ENCODE data around the gene PYGM. TPM values are rescaled to one million over a fixed set of nuclear protein-coding genes. Genes with fewer than 3 reads are reported as not detected.

PYGM gene
- total and polyA plus RNA-seq, 2 of the 13 experiments (the other 11 are each of a cell fraction or from before 2014, with no cell fraction given), result 0.11 to 0.12 TPM

DNA sequence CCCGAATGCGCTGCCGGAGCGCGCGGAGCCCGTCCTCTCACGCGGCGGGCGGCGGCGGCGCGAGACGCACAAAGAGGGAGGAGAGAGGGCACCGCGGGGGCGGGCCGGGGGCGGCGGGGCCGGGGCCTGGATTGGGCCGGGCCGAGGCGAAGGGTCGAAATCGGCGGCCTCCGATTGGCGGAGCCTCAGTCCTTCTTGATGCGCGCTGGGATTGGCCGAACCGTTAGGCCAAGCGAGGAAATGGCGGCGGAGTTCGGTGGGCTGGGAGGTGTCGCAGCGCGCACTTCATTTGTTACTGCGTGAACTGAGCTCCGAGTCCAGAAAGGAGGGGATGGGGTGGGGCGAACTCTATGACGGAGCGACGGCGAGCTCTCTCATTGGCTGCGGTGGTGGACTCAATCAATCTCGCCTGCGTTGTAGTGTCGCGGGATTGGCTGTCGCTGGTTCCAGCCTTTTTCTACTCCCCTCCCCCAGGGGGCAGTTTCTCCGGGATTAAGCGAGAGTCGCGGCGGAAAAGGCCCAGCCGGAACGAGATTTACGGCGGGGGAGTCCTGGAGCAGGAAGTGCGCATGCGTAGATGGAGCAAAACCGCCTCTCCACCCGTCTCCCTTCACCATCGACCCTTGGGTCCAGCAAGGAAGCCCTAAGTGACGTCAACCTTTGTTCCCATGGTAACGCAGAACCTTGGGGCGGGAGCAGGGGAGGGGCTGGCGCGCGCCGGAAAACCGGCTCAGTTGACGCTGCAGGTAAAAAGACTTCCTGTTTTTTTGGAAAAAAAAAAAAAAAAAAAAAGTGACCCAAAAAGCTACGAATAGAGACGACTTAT lies 18.9 kb upstream of the PYGM start, which contains the start of gene SF1 (continued):
- TF ChIP-seq REXO4 (CRISPR knock-in tag; IDR thresholded peaks at IDR 0.05; ENCODE audit: borderline replicate concordance) (no peak), ZSCAN30 (CRISPR knock-in tag; IDR thresholded peaks at IDR 0.05) (no peak), ZNF274 (CRISPR knock-in tag; IDR thresholded peaks at IDR 0.05) (0 out of 2 replicates have a peak, but pooled peaks have one; percentile 17), SKI (IDR thresholded peaks at IDR 0.05; ENCODE audit: partially characterized antibody) (no peak)
- TF ChIP-seq, protein P1, sequence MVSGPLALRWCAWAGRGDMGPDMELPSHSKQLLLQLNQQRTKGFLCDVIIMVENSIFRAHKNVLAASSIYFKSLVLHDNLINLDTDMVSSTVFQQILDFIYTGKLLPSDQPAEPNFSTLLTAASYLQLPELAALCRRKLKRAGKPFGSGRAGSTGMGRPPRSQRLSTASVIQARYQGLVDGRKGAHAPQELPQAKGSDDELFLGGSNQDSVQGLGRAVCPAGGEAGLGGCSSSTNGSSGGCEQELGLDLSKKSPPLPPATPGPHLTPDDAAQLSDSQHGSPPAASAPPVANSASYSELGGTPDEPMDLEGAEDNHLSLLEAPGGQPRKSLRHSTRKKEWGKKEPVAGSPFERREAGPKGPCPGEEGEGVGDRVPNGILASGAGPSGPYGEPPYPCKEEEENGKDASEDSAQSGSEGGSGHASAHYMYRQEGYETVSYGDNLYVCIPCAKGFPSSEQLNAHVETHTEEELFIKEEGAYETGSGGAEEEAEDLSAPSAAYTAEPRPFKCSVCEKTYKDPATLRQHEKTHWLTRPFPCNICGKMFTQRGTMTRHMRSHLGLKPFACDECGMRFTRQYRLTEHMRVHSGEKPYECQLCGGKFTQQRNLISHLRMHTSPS (CRISPR knock-in tag; IDR thresholded peaks at IDR 0.05; ENCODE audit: low read depth), result no peak

DNA sequence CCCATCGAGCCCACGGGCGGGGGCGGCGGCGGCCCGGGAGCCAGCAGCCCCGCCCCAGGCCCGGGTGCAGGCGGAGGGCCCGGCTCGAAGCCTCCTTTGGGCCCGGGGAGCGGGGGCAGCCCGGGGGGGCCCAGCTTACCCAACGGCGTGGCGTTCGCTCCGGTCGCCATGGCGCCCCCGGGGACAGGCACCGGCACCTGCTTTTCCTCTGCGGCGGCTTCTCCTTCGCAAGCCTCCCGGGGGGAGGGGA lies 18.4 kb upstream of the PYGM start:
- H3K79me2 ChIP-seq (ENCODE audit: insufficient read depth, low read length), result peaks cover 42% of the 10 kb centered on the region
- H3K9ac ChIP-seq (ENCODE audit: insufficient read depth, low read depth, low read length), result peak overlapping the region; percentile 97
- H3K27ac ChIP-seq (ENCODE audit: extremely low read length, insufficient read depth, low read length), result peak overlapping the region; percentile 99
- no peak overlapping the region for H2AFZ ChIP-seq (ENCODE audit: low read length)
- ChIA-PET POLR2A (interaction anchor here (0.8 to 2.0 kb wide), 22 partner anchors 8 to 644 kb away, joined by 3 to 24 read pairs (median 6); partner anchors contain the start of genes FAU, MAP4K2, MEN1 and MRPL49), CTCF (ENCODE audit: low intra/inter-chr PET ratio, low total read pairs) (no interaction called here)
- H3K4me3 ChIP-seq (replicated peaks in 1 of 3; ENCODE audit: insufficient read depth in 1 of 3, low read depth in 2 of 3, low read length in 3 of 3), result peak overlapping the region; percentile 78 to 94 (median 94); a peak in 5 of 6 replicates
- H3K4me2 ChIP-seq (ENCODE audit: low read depth, low read length), result peak overlapping the region; percentile 50
- peaks cover 22 to 41% of the 10 kb centered on the region in 2 experiments for H3K36me3 ChIP-seq (replicated peaks in 1 of 2; ENCODE audit: control insufficient read depth in 1 of 2, insufficient read depth in 2 of 2, low read length in 2 of 2)
- H3K4me1 ChIP-seq (ENCODE audit: insufficient read depth, low read length), result peaks cover 44% of the 10 kb centered on the region
- H3K27me3 ChIP-seq (ENCODE audit: control insufficient read depth in 1 of 2, insufficient read depth in 2 of 2, low read length in 2 of 2), result no peaks in the 10 kb centered on the region; a peak in 1 of 5 replicates
- in situ Hi-C loops (cut with HindIII; ENCODE audit: extremely low pct_ligation_motif_present, low pct_unique_long_range_greater_than_20kb), result no loop called here
- no peaks in the 10 kb centered on the region for H3K9me3 ChIP-seq (ENCODE audit: low read length)
- DNase-seq (ENCODE audit: low spot score), result no peak
- H4K20me1 ChIP-seq (ENCODE audit: insufficient read depth, low read length), result peaks cover 44% of the 10 kb centered on the region
- no peak for FAIRE-seq
- WGBS (ENCODE audit: low lambda C conversion rate), result 1% methylated on average over 17 of the region's 28 CpGs
- no TSS peak for BruUV-seq (replicated peaks)
- ATAC-seq, result no peak
- intact Hi-C loops (cut with micrococcal nuclease; ENCODE audit: unreplicated experiment), result loop anchor here (2.0 kb wide), 1 partner anchor 25 kb away; the partner anchor contains the start of gene MAP4K2
- TF ChIP-seq ZFP36L2 (CRISPR knock-in tag; IDR thresholded peaks at IDR 0.05) (no peak), ZNF121 (CRISPR knock-in tag; IDR thresholded peaks at IDR 0.05) (no peak), NFIC (IDR thresholded peaks at IDR 0.05; ENCODE audit: low read length) (no peak), ZSCAN30 (CRISPR knock-in tag; IDR thresholded peaks at IDR 0.05) (no peak), ZBTB20 (CRISPR knock-in tag; IDR thresholded peaks at IDR 0.05; ENCODE audit: borderline replicate concordance, low read depth) (no peak), HOXA5 (CRISPR knock-in tag; IDR thresholded peaks at IDR 0.05) (no peak)
- TF ChIP-seq, protein P2, sequence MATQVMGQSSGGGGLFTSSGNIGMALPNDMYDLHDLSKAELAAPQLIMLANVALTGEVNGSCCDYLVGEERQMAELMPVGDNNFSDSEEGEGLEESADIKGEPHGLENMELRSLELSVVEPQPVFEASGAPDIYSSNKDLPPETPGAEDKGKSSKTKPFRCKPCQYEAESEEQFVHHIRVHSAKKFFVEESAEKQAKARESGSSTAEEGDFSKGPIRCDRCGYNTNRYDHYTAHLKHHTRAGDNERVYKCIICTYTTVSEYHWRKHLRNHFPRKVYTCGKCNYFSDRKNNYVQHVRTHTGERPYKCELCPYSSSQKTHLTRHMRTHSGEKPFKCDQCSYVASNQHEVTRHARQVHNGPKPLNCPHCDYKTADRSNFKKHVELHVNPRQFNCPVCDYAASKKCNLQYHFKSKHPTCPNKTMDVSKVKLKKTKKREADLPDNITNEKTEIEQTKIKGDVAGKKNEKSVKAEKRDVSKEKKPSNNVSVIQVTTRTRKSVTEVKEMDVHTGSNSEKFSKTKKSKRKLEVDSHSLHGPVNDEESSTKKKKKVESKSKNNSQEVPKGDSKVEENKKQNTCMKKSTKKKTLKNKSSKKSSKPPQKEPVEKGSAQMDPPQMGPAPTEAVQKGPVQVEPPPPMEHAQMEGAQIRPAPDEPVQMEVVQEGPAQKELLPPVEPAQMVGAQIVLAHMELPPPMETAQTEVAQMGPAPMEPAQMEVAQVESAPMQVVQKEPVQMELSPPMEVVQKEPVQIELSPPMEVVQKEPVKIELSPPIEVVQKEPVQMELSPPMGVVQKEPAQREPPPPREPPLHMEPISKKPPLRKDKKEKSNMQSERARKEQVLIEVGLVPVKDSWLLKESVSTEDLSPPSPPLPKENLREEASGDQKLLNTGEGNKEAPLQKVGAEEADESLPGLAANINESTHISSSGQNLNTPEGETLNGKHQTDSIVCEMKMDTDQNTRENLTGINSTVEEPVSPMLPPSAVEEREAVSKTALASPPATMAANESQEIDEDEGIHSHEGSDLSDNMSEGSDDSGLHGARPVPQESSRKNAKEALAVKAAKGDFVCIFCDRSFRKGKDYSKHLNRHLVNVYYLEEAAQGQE (IDR thresholded peaks at IDR 0.05; ENCODE audit: borderline replicate concordance in 1 of 2, low read depth in 1 of 2, low read length in 2 of 2), result no peak
- TF ChIP-seq, protein P3, sequence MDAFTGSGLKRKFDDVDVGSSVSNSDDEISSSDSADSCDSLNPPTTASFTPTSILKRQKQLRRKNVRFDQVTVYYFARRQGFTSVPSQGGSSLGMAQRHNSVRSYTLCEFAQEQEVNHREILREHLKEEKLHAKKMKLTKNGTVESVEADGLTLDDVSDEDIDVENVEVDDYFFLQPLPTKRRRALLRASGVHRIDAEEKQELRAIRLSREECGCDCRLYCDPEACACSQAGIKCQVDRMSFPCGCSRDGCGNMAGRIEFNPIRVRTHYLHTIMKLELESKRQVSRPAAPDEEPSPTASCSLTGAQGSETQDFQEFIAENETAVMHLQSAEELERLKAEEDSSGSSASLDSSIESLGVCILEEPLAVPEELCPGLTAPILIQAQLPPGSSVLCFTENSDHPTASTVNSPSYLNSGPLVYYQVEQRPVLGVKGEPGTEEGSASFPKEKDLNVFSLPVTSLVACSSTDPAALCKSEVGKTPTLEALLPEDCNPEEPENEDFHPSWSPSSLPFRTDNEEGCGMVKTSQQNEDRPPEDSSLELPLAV (CRISPR knock-in tag; conservative IDR thresholded peaks at IDR 0.05; ENCODE audit: low read depth), result no peak
- TF ChIP-seq, protein P4, sequence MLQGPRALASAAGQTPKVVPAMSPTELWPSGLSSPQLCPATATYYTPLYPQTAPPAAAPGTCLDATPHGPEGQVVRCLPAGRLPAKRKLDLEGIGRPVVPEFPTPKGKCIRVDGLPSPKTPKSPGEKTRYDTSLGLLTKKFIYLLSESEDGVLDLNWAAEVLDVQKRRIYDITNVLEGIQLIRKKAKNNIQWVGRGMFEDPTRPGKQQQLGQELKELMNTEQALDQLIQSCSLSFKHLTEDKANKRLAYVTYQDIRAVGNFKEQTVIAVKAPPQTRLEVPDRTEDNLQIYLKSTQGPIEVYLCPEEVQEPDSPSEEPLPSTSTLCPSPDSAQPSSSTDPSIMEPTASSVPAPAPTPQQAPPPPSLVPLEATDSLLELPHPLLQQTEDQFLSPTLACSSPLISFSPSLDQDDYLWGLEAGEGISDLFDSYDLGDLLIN (CRISPR knock-in tag; IDR thresholded peaks at IDR 0.05; ENCODE audit: borderline replicate concordance), result no peak

All from HepG2 (cell line).